ENCODE data around the gene ASTN2.

ASTN2 gene

GRCh38 chr9:116389541-116390302 is 1025.1 kb downstream of the ASTN2 start:
- no peak for DNase-seq

GRCh38 chr9:116387934-116388698 is 1026.7 kb downstream of the ASTN2 start:
- DNase-seq, result no peak

- DNase-seq, result no peak
Measured at GRCh38 chr9:116383936-116384335, 1030.9 kb downstream of the ASTN2 start.

GRCh38 chr9:116383133-116383532 is 1031.7 kb downstream of the ASTN2 start:
- no peak for DNase-seq

GRCh38 chr9:116382053-116382452 is 1032.8 kb downstream of the ASTN2 start:
- no peak for DNase-seq

- DNase-seq, result no peak
Measured at GRCh38 chr9:116381350-116381749, 1033.5 kb downstream of the ASTN2 start.

- no peak for DNase-seq
Measured at GRCh38 chr9:116380496-116380995, 1034.3 kb downstream of the ASTN2 start.

GRCh38 chr9:116379821-116380220 is 1035.0 kb downstream of the ASTN2 start:
- DNase-seq, result no peak

GRCh38 chr9:116378873-116379272 is 1036.0 kb downstream of the ASTN2 start:
- no peak for DNase-seq

- no peak for DNase-seq
Measured at GRCh38 chr9:116377179-116377798, 1037.6 kb downstream of the ASTN2 start.
